ENCODE results near the gene TMPRSS13.
"Not testable (repeated sequence)": the region's sequence is repeated elsewhere in the genome, so short reads cannot be mapped to it uniquely, and the experiment has no call there.

Gene TMPRSS13

DNA sequence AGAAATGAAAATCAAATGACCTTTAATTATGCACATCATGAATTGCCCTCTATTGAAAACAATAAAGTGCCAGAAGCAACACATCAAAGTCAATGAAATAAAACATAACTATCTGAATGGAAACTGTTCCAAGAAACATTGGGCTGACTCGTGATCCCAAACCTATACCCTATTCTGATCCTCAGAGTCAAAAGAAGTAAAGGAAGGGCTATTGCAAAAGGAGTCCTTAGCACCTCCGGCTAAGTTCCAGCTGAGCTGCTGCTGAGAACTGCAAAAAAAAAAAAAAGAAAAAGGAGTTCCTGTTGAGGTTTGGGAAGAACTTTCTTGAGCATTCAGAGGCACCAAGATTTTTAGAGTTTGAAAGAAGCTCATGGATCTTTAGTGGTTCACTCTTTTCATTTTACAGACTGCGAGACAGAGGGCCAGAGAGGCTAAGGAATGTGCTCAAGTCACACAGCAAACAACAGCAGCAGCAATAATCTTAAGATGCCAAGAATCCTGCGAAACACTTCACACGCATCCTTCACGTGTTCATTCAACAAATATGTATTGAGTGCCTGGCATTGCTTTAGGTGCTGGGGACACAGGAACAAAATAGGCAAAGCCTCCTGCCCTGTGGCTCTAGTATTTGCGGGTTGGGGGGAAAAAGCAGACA, 841 bp upstream of the TMPRSS13 start:
- DNase-seq (ENCODE audit: low spot score): no peak

DNA sequence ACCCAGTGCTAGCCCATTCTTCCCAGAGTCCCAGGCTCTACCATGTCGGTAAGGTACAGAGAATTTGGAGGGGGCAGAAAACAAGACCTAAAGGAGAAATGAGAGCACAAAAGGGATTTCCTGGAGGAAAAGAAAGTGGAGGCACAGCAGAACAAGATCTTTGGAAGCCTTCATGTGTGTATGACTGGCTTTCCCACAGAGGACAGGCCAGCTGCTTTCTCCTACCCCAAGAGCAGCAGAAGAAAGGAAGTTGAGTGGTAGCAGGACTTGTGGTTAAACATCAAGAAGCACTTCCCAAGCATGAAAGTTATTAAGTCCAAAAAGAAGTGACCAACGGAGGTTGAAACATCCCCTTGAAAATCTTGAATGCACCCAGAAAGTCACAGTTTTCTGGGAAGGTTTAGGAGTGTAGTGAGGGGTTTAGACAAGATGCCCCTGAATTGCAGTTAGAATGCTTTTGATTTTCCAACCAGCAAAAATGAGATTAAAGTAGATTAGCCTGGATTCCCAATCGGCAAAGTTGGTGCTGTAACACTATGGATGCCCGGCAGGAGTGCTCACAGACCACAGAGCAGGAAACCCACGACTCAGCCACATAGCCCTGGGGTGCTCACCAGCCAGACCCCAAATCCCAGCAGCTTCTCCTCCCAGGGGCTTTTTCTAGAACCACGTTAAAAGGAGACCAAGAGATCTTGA, 608 bp downstream of the TMPRSS13 start:
- no peak for DNase-seq (ENCODE audit: low spot score)

GRCh38 chr11:117927926-117928325, 1.3 kb downstream of the TMPRSS13 start:
- no peak for DNase-seq (ENCODE audit: low spot score)

DNA sequence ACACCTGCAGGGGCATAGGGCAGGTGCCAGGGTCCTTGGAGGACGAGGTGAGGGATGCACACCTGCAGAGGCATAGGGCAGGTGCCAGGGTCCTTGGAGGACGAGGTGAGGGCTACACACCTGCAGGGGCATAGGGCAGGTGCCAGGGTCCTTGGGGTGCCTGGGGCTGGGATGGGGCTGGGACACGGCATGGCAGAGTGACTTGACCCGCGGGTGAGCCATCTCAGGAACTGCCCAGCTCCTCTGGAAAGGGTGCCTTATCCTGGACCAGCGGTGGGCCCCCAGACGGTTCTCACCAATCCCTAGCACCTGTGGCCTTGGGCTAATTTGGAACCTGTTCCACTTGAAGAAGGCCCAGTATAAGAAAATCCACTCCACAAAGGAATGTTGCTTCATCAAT, 3.0 kb downstream of the TMPRSS13 start:
- not testable (repeated sequence) for DNase-seq (ENCODE audit: low spot score)

DNA sequence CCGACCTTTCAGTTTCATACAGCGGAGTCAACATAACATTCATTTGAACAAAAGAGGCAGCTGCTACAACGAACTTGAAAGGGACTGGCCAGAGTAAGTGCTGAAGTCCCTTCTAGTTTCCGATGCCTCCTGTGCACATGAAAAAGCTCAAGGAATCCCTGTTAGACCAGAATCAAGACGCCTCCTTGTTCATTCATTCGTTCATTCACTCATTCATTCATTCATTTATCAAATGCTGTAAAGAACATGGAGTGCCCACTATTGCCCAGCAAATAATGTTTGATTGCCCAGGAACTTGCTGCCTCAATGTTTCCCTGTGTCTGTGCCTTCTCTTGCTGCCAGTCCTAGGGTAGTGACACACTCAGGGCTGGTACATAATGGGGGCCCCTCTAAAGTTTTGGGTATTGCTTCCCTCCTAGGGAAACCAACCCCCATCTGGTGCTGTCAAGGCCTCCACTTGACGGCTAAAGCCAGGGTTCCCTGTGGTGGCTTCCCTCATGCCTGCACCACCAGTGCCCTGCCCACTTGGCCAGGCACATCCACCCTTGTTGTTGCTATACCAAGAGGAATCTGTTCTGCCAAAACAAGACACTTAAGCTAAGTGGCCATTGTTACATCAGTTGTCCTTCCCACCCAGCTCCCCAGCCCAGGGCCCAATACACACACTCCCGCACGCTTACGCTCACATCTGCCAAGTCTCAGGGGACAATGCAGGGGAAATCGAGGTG, 3.8 kb downstream of the TMPRSS13 start:
- no peak for DNase-seq (ENCODE audit: low spot score)

GRCh38 chr11:117924631-117925170, 4.5 kb downstream of the TMPRSS13 start:
- no peak for DNase-seq (ENCODE audit: low spot score)

GRCh38 chr11:117923773-117924172, 5.4 kb downstream of the TMPRSS13 start:
- DNase-seq (ENCODE audit: low spot score): no peak

GRCh38 chr11:117923275-117923674, 5.9 kb downstream of the TMPRSS13 start:
- DNase-seq (ENCODE audit: low spot score): no peak

- no peak for DNase-seq (ENCODE audit: low spot score)
Observed at GRCh38 chr11:117921893-117922292, 7.3 kb downstream of the TMPRSS13 start.

GRCh38 chr11:117921456-117921855, 7.7 kb downstream of the TMPRSS13 start:
- DNase-seq (ENCODE audit: low spot score): no peak

DNA sequence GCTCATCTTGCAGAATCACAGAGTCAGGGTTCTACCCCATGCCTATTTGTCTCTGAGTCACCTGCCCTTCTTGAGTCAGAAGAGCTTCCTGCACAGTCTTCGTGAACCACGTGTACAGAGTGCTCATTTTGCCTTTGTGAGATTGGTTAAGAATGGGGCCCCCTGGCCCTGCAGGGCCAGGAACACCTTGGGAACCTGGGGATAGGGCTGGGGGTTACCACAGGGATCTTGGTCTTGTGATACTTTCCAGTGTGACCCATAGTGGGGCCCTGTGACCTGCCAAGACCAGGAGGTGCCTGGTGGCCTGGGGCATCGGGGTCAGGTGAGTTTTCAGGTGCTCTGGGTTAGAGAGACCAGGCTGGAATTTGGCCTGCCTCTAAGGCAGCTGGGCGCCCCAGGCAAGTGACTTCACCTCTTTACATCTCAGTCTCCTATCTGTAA, 9.4 kb downstream of the TMPRSS13 start:
- no peak for DNase-seq (ENCODE audit: low spot score)

DNA sequence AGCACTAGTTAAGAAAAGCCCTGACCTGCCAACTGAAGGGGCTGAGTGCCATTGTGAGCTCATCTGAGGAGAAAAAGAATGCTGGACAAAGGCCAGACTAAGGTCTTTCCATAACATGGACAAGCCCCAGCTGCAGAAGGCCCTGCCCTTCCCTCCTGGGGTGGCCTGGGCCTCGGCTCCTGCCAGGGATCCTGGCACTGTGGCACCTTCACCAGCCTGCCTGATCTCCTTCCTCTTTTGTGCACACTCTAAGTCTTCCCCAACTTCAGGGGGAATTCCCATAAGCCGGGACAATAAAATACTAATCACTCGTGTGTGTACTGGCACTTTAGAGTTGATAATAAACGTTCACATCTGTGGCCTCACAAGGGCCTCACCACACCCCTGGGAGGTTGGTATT, 9.9 kb downstream of the TMPRSS13 start:
- no peak for DNase-seq (ENCODE audit: low spot score)

DNA sequence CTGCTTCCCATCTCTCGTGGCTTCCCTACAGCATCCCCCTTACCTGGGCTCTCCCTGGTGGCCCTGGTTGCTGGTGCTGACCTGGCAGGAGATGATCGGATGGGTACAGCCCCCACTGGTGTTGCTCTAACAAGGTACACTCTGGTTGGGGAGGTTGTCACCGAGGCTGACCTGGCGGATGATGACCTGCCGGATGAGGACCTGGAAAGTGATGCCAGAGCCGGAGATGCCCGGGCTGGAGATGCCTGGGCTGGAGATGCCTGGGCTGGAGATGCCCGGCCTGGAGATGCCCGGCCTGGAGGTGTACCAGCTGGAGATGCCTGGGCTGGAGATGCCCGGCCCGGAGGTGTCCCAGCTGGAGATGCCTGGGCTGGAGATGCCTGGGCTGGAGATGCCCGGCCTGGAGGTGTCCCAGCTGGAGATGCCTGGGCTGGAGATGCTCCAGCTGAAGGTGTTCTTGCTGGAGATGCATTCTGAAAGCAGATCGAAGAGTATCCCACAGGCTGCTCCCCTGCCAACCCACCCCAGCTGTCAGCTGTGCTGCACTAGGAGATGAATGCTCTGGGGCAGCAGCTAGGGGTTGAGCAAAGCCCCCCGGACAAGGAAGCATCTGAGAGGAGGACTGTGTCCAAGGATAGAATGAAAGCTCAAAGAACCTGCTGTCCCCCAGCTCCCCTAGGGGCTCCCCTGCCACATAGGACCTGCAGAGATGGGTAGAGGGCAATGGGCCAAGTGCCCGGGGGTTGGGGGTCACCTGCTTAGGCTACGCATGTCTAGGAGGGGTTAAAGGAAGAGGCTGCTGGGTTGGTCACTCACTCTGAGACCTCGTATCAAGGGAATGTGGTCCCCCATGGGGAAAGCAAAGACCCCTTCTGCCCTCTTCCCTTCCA, 10.6 kb downstream of the TMPRSS13 start:
- DNase-seq (ENCODE audit: low spot score): peak; percentile 30

DNA sequence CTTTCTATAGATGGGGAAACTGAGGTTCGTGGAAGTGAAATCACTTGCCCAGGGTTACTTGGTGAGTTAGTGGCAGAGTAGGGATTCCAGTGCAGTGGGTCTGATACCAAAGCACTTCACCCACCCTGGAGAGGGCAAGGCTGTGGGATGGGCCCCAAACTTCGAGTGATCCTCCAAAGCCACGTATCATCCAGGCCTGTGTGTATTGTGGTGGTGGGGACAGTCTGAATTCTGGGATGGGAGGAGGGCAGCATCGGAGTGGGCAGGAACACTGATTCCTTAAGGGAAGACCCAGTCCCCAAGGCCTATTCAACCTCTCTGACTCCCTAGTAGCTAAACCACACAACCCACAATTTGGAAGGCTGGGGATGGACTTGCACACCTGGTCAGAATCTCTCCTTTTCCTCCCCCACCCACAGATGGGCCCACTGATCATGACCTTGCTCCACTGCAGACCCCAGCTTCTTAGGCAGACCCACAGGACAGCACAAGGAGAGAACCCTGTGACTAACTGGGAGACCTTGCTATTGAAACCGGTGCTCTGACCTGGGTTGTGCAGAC, 11.5 kb downstream of the TMPRSS13 start:
- peak; percentile 50 for DNase-seq (ENCODE audit: low spot score)

DNA sequence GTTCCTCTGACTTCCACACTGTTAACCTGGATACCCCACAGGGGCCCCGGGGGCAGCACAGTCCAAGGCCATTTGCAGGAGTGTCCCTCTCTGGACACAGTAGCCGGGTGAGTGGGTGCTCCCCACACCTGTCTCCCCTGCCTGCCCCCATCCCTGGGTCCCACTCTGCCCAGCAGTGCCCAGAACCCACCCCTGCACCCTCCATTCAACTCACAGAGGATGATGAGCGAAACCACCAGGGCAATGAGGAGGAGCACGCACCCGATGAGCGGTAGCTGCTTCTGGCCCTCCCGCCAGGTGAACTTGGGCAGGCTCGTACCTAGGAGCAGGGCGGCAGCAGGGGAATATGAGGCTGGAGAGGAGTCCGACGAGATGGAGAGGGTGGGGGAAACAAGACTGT, 12.2 kb downstream of the TMPRSS13 start:
- DNase-seq (ENCODE audit: low spot score): peak; percentile 48

- DNase-seq (ENCODE audit: low spot score): peak; percentile 12
Observed at GRCh38 chr11:117915672-117916235, 13.4 kb downstream of the TMPRSS13 start.

DNA sequence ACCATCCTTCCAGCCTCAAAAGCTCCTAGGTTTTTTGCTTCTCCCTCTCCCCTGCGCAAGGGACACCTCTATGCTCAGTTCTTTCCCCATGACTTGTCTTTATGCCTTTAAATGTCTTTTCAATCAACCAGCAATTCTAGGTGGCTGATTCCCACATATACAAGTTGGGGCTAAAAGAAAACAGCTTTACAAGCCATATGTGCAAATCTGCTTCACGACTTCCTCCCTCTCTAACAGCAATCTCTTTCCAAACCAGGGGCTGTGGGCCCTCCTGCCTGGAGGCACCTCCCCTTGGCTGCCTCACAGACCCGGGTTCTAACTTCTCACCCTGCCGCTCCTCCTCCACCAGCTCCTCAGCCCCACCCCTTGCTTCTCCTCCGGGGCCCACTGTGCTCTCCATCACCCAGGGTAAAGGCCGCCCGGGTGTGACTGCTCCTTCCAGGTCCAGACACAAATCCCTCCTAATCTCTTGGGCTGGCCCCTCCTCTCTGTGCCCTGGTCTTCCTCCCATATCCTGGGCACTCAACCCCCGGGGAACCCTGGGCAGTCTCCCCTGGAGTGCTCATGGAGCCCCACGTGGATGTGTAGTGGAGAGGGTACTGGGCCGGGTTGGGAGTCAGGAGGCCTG, 14.1 kb downstream of the TMPRSS13 start:
- peak; percentile 62 for DNase-seq (ENCODE audit: low spot score)

- peak; percentile 41 for DNase-seq (ENCODE audit: low spot score)
Observed at GRCh38 chr11:117914398-117914761, 14.8 kb downstream of the TMPRSS13 start.

GRCh38 chr11:117913736-117914397, 15.3 kb downstream of the TMPRSS13 start:
- DNase-seq (ENCODE audit: low spot score): peak; percentile 41

DNA sequence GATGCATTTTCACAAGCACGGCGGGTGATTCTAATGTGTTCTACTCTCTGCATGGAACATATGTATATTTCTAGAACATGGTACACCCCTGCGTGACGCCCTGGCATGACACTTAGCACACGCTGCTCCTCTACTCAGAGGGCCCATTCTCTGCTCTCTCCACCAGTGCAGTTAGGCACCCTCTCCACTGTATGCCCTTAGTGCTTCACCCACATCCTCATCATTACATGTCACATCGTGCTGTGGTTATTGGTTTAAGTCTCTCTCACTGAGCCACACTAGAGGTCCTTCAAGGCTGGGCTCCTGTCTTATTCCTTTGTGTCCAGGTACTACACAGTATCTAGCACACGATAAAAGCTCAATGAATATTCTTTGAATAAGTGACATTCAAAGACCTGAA, 16.7 kb downstream of the TMPRSS13 start:
- peak; percentile 34 for DNase-seq (ENCODE audit: low spot score)
